ENCODE results near the gene GDF15.
"Not testable (repeated sequence)": the region's sequence is repeated elsewhere in the genome, so short reads cannot be mapped to it uniquely, and the experiment has no call there.

Gene GDF15

DNA sequence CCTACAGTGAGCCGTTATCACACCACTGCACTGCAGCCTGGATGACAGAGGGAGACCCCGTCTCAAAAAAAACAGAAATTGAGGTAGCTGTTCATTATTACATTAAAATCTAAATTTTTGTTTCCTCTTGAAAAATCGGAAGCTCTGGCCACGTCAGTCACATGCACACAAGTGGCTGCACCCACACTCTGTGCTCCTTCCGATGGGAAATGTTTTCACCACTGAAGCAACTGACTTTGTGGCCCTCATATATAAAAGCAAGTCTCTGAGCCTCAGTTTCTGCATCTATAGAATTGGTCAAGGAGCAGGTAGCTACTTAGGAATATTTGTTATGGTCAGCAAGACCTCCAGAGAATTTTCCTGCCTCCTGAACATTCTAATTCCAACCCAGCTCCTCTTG, 7.0 kb downstream of the GDF15 start:
- DNase-seq, result no peak

DNA sequence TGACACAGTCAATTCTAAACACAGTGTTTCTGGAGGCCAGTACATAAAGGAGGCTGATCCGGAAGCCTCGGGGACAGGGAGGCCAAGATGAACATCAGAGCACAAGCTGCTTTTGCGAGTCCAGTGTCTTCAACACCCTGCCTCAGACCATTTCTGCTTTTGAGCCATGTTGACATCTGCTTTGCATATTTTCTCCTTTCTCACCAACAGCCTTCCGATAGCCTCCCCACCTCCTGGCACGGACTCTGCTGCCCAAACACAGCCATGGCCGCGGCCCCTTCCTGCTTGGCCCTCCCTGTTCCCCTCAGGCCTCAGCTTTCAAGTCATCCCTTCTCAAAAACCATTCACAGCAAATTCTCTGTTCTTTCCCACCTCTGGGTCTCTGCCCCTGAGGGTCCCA, 7.9 kb downstream of the GDF15 start:
- no peak for DNase-seq

DNA sequence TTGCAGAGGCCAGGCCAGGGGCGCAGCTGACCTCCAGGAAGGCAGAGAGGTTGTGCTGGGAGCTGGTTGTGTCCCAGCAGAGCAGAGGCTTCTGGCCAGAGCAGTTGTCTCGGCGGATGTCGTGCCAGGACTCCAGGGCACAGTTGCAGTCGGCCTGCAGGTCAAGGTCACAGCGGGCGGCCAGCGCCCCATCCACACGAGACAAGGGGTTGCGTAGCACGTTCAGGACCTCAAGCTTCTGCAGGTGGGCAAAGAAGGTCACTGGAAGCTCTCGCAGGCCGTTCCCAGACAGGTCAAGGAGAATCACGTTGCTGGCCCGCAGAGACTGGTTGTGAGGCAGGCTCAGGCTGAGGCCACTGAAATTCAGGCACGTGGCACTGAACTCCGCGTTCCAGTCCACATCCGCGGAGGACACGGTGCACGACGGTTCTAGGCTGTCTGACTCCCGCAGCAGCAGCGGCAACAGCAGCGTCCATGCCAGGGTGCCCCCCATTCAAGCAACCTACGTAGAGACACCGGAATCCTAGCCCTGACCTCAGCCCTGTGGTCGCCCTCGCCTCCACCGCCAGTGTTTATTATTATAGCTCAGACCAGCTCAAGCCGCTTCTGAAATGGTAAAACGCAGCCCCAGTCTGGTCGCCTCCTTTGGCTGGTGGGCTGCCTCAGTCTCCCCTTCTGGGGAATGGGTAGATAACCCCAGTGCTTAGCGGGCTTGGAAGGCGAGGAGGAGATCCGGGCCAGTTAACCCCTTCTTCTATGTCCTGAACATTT, 10.7 kb downstream of the GDF15 start:
- no peak for DNase-seq

DNA sequence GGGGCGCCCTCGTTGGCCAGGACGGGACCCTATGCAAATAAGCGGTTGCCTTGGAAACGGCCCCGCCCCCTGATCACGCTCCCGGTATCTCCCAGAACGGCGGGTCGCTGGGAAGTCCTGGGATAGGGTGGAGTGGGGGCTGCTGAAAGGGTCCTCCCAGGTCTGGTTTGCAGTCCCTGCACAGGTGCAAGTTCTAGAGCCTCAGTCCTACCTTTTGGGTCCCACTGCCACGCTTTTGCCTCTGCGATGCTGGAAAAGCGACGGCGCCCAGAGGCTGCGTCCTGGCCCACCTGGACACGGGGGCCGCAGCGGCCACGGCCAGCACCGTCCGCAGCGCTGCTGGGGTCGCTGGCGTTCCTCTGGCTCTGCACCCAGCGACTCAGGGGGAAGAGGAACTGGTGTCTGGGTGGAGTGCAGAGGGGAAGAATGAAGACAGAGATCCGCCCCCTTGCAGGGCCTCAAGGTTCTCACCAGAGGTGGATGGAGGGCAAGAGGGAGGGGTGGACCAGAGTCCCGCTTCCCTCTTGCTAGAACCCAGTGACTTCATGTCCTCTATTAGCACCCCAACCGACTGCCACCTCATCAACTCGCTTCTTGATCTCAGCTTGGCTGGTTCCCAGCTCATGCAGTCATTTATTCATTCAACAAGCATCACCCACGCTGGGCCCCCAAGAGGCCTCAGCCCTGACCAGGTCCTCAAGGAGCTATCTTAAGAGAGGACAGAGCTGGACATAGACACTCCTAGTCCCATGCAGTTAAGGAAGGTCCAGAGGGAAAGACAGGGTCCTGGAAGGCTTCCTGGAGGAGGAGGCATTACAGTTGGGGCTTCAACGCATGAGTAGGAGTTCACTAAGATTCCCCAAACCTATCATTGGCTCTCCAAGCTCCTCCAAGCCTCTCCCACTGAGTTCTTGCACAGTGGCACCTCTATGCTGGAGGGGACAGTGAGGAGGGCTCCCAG, 11.6 kb downstream of the GDF15 start, which contains the start of gene LRRC25:
Gene LRRC25 (minus strand): TSS at position 381 of the 961 bp plus-strand sequence. CDS start 659 bp downstream, outside the sequence.
- DNase-seq, result no peak

DNA sequence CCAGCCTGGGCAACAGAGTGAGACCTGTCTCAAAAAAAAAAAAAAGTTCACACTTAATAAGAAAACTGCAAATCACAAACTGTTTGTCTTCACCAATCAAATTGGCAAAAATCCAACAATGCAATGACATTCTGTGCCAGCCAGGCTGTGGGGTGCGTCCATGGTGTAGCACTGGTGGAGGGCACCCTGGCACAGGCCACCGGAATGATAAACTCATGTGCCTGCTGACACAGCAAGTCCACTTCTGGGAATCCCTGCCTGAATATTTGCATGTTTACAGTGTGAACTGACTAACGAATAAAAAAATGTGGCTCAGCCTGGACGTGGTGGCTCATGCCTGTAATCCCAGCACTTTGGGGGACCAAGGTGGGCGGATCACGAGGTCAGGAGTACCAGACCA, 13.1 kb downstream of the GDF15 start:
- no peak for DNase-seq

DNA sequence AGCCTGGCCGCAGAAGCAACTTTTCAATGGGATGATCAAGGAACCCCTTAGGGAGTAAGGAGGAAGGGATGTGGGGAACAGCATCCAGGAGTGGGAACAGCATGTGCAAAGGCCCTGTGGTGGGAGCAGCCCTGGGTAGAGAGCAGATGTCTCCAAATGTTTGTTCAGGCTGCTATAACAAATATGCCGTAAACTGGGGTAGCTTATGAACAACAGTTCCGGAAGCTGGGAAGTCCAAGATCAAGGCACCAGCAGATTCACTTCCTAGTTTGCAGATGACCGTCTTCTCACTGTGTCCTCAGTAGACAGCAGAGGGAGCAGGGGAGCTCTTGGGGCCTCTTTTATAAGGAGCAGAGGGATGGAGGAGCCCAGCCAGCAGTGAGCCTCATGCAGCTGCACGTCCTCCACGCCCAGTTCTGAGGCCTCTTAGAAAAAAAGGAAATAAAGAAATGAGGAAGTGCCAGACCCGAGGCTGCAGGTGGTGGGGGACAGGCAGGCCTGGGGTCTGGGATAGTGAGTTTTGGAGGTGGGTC, 15.7 kb downstream of the GDF15 start:
- DNase-seq, result no peak

DNA sequence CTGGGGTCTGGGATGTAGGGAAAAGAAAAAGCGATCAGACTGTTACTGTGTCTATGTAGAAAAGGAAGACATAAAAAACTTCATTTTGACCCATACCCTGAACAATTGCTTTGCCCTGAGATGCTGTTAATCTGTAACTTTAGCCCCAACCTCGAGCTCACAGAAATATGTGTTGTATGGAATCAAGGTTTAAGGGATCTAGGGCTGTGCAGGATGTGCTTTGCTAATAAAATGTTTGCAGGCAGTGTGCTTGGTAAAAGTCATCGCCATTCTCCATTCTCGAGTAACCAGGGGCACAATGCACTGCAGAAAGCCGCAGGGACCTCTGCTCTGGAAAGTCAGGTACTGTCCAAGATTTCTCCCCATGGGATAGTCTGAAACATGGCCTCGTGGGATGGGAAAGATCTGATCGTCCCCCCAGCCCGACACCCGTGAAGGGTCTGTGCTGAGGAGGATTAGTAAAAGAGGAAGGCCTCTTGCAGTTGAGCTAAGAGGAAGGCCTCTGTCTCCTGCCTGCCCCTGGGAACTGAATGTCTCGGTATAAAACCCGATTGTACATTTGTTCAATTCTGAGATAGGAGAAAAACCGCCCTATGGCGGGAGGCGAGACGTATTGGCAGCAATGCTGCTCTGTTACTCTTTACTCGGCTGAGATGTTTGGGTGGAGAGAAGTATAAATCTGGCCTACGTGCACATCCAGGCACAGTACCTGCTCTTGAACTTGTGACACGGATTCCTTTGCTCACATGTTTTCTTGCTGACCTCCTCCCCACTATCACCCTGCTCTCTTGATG, 16.7 kb downstream of the GDF15 start:
- DNase-seq, result not testable (repeated sequence)

DNA sequence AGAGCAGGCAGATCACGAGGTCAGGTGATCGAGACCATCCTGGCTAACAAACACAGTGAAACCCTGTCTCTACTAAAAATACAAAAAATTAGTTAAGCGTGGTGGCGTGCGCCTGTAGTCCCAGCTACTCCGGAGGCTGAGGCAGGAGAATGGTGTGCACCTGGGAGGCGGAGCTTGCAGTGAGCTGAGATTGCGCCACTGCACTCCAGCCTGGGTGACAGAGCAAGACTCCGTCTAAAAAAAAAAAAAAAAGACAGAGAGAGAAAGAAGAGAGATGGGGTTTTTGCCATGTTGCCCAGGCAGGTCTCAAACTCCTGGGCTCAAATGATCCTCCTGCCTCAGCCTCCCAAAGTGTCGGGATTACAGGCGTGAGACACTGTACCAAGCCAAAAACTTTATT, 19.8 kb downstream of the GDF15 start:
- not testable (repeated sequence) for DNase-seq

DNA sequence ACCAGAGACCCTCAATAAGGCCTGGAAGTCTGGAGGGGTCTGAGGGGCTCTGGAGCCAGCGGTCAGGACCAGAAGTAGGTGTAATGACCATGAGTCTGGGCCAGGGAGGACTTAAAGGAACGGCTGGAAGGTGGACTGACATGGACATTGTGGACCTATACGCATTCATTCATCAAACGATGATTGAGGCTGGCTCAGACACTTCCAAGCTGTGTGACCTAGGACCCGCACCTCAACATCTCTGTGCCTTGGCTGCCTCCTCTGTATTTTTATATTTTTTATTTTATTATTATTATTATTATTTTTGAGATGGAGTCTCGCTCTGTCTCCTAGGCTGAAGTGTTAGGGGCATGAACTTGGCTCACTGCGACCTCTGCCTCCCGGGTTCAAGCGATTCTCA, 20.8 kb downstream of the GDF15 start:
- no peak for DNase-seq

DNA sequence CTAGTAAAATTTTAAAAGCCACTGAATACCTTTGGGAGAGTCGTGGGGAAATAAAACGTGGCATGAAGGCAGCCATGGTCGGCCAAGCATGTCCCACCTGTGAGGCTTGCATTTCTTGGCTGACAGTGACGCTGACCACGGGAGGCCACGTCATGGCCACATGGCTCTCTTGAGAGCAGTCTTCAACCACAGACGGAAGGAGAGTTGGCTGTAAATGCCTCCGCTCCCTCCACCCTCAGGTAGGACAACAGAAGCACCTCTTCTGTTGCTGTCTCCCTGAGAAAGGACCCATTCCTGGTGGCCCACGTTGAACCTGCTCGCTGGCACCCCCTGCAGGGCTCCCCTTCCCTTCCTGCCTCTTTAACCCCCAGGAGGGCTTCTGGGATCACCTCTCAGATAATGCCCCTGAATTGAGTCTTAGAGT, 22.1 kb downstream of the GDF15 start:
- no peak for DNase-seq

DNA sequence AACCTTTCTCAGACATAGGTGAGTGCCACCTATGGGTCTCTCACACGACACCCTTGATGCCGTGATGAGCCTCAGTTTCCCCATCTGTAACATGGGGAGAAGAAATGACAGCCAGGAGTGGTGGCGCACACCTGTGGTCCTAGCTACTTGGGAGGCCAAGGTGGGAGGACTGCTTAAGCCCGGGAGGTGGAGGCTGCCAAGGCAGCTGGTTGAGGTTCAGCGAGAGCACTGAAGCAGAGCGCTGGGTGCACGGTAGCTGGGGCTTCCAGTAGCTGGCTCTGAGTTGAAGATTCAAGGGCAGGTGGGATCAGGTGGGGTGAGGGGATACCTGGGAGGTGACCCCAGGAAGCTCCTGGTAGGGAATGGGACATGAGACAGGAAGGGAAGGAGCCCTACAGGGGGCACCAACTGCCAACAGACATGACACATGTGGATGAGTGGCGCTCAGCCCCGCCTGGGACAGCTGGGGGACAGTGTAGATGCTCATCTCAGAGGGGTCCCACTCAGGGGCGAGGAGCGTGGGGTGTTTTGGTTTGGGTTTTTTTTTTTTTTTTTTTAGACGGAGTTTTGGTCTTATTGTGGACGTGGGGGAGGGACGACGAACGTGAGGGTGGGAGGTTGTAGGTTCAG, 26.8 kb downstream of the GDF15 start:
- no peak for DNase-seq

DNA sequence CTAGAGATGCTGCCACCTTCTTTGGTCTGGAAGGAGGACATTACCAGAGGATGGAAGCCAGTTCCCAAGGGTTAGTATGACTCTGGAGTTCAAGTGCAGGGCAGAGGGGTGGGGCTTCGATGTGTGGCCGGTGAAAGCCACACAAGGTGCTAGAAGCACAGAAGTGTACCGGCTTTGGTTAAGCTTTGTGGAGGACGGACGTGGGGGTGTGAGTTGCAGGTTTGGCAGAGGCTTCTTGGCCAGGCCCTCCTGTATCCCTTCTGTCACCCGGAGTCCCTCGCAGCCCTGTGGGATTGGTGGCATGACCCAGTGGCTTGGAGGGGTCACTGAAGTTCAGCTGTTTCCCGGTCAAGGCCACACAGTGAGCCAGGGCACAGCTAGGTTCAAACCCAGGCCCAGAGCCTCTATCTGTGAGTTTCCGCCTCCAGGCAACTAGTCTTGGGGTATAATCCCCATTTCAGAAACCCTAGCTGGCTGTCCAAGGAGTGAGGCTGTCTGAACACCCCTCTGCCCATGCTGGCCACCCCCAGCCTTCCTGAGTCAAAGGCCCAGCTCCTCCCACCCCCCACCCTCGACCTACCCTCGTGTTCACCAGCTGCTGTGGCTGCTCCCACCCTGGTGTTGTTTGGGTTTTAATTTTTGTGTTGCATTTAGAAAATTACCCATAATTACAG, 28.7 kb downstream of the GDF15 start:
- no peak for DNase-seq

DNA sequence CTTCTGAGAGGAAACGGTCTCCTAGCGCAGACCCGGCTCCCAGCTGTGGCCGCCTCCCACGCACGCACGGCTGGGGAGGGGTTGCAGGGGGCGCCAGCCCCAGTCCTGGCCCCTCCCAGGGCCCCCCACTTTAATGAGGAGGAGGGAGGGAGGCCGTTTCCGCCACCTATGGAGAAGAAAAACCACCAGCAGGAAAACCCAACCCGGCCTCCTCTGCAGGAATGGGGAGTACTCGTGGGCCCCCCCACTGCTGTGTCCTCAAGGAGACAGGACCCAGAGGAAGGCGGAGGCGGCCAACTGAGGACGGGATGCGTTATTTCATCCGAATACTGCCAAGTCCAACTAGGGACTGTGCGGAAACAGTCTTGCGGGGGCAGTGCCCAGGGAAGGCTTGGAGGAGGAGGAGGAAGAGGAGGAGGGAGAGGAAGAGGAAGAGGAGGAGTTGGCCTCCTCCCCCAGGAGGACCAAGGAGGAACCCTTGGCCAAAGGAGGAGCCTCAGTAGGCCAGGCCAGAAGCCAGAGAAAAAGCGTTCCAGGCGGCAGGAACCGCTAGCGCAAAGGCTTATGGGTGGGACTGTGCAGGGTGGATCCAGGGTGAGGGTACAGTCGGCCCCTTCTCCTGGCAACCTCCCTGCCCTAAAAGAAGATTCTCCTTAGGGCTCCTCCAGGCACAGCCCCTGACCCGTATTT, 29.4 kb downstream of the GDF15 start:
- DNase-seq, result no peak

DNA sequence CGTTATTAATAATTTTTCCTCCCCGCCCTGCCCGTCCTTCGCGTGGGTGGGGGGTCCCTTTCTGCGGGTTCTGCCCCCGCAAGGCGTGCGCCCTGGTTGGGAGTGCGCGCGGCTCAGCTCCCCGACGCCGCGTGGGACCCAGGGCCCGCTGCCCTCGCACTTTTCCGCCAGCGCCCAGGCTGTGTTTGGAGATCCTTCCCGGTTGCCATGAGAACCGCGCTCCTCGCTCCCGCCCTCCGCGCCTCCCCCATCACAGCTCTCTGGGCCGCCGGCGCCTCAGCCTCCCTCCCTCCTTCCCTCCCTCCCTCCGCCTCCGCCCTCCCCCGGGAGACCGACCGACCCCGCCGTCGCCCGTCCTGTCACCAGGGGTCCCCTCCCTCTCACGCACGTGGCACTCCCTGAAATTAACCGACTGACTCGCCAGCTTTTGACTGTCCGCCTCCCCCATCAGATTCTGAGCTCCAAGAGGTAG, 30.9 kb downstream of the GDF15 start:
- no peak for DNase-seq

DNA sequence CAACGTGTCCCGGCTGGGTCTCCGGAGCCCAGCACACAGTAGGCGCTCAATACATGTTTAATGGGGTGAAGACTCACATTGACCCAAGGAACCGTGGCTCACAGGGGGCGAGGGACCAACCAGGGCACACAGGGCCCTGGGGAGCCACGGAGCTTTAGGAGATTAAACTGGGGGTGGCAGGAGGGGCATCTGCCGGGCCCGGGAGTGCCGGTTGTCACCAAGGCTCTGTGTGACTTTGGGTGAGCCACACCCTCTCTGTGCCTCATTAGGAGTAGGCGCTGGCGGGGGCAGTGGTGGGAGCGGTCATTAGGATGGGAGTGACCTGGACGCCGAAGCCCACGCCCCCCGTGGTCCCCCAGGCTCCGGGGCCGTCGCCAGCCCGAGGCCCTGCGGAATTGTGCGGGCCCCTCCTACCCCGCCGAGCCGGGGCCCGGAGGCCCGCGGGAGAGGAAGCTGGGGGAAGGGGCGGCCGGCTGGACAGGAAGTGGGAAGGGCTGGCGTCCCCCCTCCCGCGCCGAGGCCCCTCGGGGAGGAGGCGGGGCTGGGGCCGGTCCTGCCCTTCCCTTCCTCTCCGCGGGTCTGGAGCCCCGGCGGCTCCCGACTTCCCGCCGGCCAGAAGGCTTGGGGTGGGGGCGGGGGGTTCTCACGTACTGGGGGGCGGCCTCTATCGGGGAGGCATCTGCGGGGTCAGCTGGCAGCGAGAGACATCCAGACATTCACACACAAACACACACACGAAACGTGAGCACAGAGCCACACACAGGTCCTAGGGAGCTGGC, 31.5 kb downstream of the GDF15 start:
- DNase-seq, result no peak

DNA sequence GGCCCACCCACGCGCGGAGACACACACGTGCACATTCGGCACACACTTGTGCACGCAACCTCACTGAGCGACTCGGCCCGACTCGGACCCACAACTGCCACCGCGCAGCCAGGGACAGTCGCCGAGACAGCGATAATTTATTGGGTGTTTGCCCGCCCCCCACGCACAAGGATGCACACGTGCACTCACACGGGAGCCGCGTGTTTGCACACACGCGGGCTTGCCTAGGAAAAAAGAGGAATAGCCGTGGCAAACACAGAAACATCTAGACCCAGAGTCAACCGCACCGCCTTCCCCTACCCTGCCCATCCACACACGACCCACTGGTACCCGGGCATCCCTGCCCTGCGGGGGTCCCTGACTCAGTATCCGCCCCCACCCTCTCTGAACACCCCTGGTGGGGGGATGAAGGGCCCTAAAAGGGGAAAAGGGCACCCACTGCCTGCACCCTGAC, 32.1 kb downstream of the GDF15 start:
- DNase-seq, result no peak

DNA sequence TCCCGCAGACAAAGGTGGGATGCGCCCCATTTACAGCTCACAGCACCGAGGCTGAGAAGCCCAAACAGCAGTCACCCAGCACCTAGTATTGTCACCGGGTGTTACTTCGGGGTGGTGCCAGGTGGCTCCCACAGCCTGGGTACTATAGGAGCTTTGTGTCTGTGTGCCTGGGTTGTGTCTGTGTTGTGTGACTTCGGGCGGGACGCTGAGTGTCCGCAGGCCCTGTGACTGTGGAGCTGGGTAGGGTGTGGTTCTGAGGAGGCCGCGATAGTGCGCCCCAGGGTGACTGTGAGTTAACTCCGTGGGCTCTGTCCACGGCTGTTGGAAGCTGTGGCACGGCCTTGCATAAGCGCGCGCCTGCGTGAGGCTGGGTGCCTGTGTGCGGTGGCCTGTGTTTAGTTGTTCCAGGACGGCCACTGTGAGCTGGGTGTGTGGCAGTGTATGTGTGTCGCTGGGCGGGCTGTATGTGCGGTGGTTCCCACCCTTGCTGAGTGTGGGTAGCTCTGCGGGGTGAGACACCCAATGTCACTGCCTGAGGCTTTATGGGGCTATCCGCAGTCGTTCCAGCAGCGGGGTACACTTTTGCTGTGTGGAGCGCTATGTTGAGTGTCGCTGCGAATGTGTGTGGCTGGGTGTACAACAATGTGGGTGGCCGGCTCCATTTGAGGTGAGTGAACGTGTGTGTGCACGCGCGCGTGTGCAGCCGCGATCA, 32.7 kb downstream of the GDF15 start:
- DNase-seq, result peak in 1 of 4 experiments; percentile 50

DNA sequence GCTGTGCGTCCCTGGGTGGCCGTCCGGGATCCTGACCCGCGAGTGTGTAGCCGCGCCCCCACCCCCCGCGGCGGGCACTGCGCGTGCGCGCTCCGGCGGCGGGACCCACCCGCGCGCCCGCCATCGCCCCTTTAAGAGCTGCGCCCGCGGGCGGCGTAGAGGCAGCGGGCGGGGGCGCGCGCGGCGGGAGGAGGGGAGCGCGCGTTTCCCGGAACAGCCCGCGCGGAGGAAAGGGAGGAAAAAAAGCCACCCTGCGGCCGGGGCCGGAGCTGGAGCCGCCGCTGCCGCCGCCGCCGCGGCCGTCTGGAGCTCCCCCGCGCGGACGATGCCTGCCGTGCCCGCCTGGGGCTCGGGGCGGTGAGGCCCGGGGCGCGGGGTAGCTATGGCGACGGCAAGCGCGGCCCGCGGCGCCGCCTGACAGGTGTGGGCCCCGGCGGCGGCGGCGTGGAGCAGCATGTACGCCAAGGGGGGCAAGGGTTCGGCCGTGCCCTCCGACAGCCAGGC, 33.3 kb downstream of the GDF15 start, which contains the start of gene SSBP4:
Gene SSBP4 (plus strand): TSS at position 204 of the 504 bp plus-strand sequence. CDS start 251 bp downstream, at position 455.
- peak in 2 of 4 experiments; percentile 41 to 67 for DNase-seq
